Progenitor cell of endocrine pancreas (in vitro differentiated cells): ENCODE data around the gene ARHGAP15. TPM values are rescaled to one million over a fixed set of nuclear protein-coding genes. Genes with fewer than 3 reads are reported as not detected.

Source experiments
- DNase-seq: peaks from one replicate; pipeline ENCODE4 v3.0.0; 2021; ENCODE audit warnings: low spot score; ENCODE audit not compliant: unreplicated experiment
- H3K27ac Mint-ChIP-seq: 2 replicates; pipeline ENCODE4 v1.8.0; 2021; ENCODE audit warnings: mild to moderate bottlenecking, moderate library complexity, mixed read lengths
- H3K27me3 Mint-ChIP-seq: 2 replicates; pipeline ENCODE4 v1.8.0; 2021; ENCODE audit warnings: mixed read lengths
- H3K36me3 Mint-ChIP-seq: 2 replicates; pipeline ENCODE4 v1.8.0; 2022; ENCODE audit warnings: mixed read lengths; ENCODE audit not compliant: insufficient read depth
- H3K4me1 Mint-ChIP-seq: 2 replicates; pipeline ENCODE4 v1.8.0; 2021; ENCODE audit warnings: low read depth, mixed read lengths
- H3K4me3 Mint-ChIP-seq: 2 replicates; pipeline ENCODE4 v1.8.0; 2021; ENCODE audit warnings: low read depth, mild to moderate bottlenecking, moderate library complexity, mixed read lengths
- H3K9me3 Mint-ChIP-seq: 2 replicates; pipeline ENCODE4 v1.8.0; 2021; ENCODE audit warnings: low read depth, mixed read lengths
- CTCF ChIP-seq: fragments of 200-600 bp; sonication (generic); IDR thresholded peaks from one replicate; pipeline ENCODE4 v1.5.0; 2021; ENCODE audit warnings: antibody characterized with exemption, mild to moderate bottlenecking; ENCODE audit not compliant: unreplicated experiment
- total RNA-seq: library from RNA; stranded (reverse); gene quantifications from 2 replicates; pipeline ENCODE4 v1.2.1, GENCODE V29; 2021

Gene ARHGAP15
- total RNA-seq, 1 donor from 2014 or later = not detected

- H3K27me3 Mint-ChIP-seq = peaks cover 3% of the 10 kb centered on the region
- H3K36me3 Mint-ChIP-seq = no peaks in the 10 kb centered on the region
- no peaks in the 10 kb centered on the region for H3K4me1 Mint-ChIP-seq
- DNase-seq = no peak
- TF ChIP-seq CTCF = no peak
- no peak overlapping the region for H3K27ac Mint-ChIP-seq
- no peak overlapping the region for H3K4me3 Mint-ChIP-seq
- no peaks in the 10 kb centered on the region for H3K9me3 Mint-ChIP-seq
These were observed 249.8 kb downstream of the ARHGAP15 start for GRCh38 chr2:143378996-143379395.

GRCh38 chr2:143379955-143380354 lies 250.7 kb downstream of the ARHGAP15 start:
- Mint-ChIP-seq H3K27ac (no peak overlapping the region), H3K9me3 (no peaks in the 10 kb centered on the region)
- TF ChIP-seq CTCF = no peak

GRCh38 chr2:143382573-143382972 lies 253.4 kb downstream of the ARHGAP15 start:
- TF ChIP-seq CTCF = no peak
- Mint-ChIP-seq H3K27ac (no peak overlapping the region), H3K4me1 (no peaks in the 10 kb centered on the region), H3K36me3 (no peaks in the 10 kb centered on the region), H3K9me3 (no peaks in the 10 kb centered on the region), H3K27me3 (peaks cover 3% of the 10 kb centered on the region), H3K4me3 (no peak overlapping the region)
- no peak for DNase-seq

More at GRCh38 chr2:143379955-143380354, 250.7 kb downstream of the ARHGAP15 start:
- Mint-ChIP-seq H3K27me3 (peaks cover 3% of the 10 kb centered on the region), H3K4me1 (no peaks in the 10 kb centered on the region), H3K4me3 (no peak overlapping the region), H3K36me3 (no peaks in the 10 kb centered on the region)
- no peak for DNase-seq

GRCh38 chr2:143383016-143383415 lies 253.8 kb downstream of the ARHGAP15 start:
- Mint-ChIP-seq H3K4me3 (no peak overlapping the region), H3K27ac (no peak overlapping the region), H3K27me3 (peaks cover 3% of the 10 kb centered on the region), H3K4me1 (no peaks in the 10 kb centered on the region), H3K36me3 (no peaks in the 10 kb centered on the region), H3K9me3 (no peaks in the 10 kb centered on the region)
- TF ChIP-seq CTCF = no peak
- DNase-seq = no peak

- peaks cover 3% of the 10 kb centered on the region for H3K27me3 Mint-ChIP-seq
- no peak for TF ChIP-seq CTCF
- DNase-seq = no peak
- no peak overlapping the region for H3K4me3 Mint-ChIP-seq
- H3K36me3 Mint-ChIP-seq = no peaks in the 10 kb centered on the region
- H3K27ac Mint-ChIP-seq = no peak overlapping the region
- no peaks in the 10 kb centered on the region for H3K9me3 Mint-ChIP-seq
- H3K4me1 Mint-ChIP-seq = no peaks in the 10 kb centered on the region
These were observed 254.9 kb downstream of the ARHGAP15 start for GRCh38 chr2:143384111-143384510.
